HL-60 (cell line): Measurements from ENCODE around the gene PKDCC.

Source experiments
- DNase-seq, 2 experiments: peaks; one replicate each; pipeline ENCODE4 v3.0.0-alpha.2; 2010 to 2020; ENCODE audit warnings: low read depth in 1 of 2, low spot score in 1 of 2
- H3K27ac ChIP-seq: fragments of 250-450 bp; sonication (Bioruptor Pico); replicated peaks from 2 replicates; pipeline ENCODE4 v1.5.1; 2020; ENCODE audit warnings: mild to moderate bottlenecking, moderate library complexity
- H3K27me3 ChIP-seq: fragments of 250-450 bp; sonication (Bioruptor Pico); 2 replicates; pipeline ENCODE4 v1.5.1; 2021; ENCODE audit warnings: mild to moderate bottlenecking, moderate library complexity; ENCODE audit not compliant: insufficient read depth, poor library complexity, severe bottlenecking
- H3K4me3 ChIP-seq: replicated peaks from 2 replicates; pipeline ENCODE4 v1.5.1; 2011; ENCODE audit warnings: mild to moderate bottlenecking, control low read depth, low read length; ENCODE audit not compliant: insufficient read depth
- GABPA ChIP-seq: IDR thresholded peaks from 2 replicates; pipeline ENCODE4 v1.6.1; 2012; ENCODE audit warnings: low read depth
- POLR2AphosphoS5 ChIP-seq: IDR thresholded peaks from 2 replicates; pipeline ENCODE4 v1.6.1; 2012; ENCODE audit warnings: low read depth
- SPI1 ChIP-seq: IDR thresholded peaks from 2 replicates; pipeline ENCODE4 v1.6.1; 2012; ENCODE audit warnings: low read depth, mild to moderate bottlenecking, borderline replicate concordance
- TF ChIP-seq, protein P1 (sequence below): IDR thresholded peaks from one replicate; pipeline ENCODE4 v1.5.1; 2011; ENCODE audit warnings: low read length, control low read depth, inconsistent platforms; ENCODE audit not compliant: insufficient read depth
- TF ChIP-seq, protein P2 (sequence below): IDR thresholded peaks from 2 replicates; pipeline ENCODE4 v1.6.1; 2012; ENCODE audit warnings: low read depth; ENCODE audit not compliant: insufficient replicate concordance

The PKDCC gene

DNA sequence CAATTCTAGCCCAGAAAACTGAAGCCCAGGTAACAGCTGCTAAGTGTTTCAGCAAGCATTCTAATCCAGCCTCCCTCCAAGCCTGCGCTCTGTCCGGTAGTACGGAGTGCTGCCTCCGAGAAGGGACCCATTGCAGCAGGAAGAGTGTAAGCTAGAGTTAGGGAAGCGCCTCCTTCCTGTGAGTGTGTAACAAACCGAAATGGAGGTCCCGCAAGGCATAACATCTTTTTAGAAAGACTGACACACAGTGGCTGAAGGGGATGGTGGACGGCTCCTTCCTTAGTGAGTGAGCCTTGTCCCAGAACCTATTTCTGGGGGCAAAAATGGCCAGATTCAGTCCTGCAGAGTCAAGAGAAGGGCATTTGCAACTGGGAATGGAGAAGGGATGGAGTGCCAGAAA lies 12.2 kb downstream of the PKDCC start:
- Histone ChIP-seq H3K27ac (no peak overlapping the region), H3K4me3 (no peak overlapping the region), H3K27me3 (peaks cover 3% of the 10 kb centered on the region)
- no peak for TF ChIP-seq POLR2AphosphoS5
- TF ChIP-seq, protein P1, sequence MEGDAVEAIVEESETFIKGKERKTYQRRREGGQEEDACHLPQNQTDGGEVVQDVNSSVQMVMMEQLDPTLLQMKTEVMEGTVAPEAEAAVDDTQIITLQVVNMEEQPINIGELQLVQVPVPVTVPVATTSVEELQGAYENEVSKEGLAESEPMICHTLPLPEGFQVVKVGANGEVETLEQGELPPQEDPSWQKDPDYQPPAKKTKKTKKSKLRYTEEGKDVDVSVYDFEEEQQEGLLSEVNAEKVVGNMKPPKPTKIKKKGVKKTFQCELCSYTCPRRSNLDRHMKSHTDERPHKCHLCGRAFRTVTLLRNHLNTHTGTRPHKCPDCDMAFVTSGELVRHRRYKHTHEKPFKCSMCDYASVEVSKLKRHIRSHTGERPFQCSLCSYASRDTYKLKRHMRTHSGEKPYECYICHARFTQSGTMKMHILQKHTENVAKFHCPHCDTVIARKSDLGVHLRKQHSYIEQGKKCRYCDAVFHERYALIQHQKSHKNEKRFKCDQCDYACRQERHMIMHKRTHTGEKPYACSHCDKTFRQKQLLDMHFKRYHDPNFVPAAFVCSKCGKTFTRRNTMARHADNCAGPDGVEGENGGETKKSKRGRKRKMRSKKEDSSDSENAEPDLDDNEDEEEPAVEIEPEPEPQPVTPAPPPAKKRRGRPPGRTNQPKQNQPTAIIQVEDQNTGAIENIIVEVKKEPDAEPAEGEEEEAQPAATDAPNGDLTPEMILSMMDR, result no peak
- TF ChIP-seq, protein P2, sequence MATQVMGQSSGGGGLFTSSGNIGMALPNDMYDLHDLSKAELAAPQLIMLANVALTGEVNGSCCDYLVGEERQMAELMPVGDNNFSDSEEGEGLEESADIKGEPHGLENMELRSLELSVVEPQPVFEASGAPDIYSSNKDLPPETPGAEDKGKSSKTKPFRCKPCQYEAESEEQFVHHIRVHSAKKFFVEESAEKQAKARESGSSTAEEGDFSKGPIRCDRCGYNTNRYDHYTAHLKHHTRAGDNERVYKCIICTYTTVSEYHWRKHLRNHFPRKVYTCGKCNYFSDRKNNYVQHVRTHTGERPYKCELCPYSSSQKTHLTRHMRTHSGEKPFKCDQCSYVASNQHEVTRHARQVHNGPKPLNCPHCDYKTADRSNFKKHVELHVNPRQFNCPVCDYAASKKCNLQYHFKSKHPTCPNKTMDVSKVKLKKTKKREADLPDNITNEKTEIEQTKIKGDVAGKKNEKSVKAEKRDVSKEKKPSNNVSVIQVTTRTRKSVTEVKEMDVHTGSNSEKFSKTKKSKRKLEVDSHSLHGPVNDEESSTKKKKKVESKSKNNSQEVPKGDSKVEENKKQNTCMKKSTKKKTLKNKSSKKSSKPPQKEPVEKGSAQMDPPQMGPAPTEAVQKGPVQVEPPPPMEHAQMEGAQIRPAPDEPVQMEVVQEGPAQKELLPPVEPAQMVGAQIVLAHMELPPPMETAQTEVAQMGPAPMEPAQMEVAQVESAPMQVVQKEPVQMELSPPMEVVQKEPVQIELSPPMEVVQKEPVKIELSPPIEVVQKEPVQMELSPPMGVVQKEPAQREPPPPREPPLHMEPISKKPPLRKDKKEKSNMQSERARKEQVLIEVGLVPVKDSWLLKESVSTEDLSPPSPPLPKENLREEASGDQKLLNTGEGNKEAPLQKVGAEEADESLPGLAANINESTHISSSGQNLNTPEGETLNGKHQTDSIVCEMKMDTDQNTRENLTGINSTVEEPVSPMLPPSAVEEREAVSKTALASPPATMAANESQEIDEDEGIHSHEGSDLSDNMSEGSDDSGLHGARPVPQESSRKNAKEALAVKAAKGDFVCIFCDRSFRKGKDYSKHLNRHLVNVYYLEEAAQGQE, result no peak
- no peak for TF ChIP-seq GABPA
- no peak for TF ChIP-seq SPI1
- no peak for DNase-seq

DNA sequence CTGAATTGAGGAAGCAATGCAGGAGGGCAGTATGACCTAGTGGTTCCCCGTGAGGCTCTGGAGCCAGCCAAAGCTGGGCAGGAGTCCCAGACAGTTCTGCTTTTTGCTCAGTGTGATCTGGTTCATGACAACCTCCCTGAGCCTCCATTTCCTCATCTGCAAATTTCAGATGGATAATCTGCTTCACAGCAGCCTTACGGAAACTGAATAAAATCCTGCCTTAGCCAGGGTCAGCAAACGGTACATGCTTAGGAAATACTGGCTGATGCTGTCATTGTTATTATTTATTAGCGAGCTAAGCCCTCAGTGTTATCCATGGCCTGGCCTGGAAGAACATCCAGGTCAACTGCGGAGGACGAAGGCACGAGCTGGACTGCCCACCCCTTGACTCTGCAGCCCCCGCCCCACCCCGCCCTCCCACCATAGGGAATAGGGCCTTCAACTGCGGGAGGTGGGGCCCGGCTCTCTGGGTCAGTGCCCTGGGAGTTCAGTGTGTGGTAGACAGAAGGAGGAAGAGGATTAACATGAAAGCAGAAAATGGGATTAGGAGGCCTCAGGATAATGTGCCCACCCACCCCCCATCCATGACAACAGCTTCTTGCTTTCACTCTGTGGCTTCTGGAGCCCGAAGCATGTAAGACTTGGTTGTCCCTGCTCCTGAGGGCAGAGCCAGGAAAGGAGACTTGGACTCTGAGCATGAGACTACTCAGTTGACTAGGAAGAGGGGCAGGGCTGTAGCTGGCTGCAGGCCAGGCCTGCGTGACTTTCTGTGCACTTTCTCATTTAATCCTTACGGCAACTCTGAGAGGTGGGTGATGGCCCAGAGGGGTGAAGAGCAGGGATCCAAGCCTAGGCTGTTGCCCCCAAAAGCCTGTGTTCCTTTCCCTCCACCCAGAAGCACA lies 13.1 kb downstream of the PKDCC start:
- TF ChIP-seq SPI1, result peak; percentile 91
- TF ChIP-seq, protein P2, result no peak
- no peak for TF ChIP-seq POLR2AphosphoS5
- TF ChIP-seq, protein P1, result no peak
- TF ChIP-seq GABPA, result no peak
- DNase-seq, result peak in 1 of 2 experiments; percentile 57
- H3K27ac ChIP-seq, result no peak overlapping the region

DNA sequence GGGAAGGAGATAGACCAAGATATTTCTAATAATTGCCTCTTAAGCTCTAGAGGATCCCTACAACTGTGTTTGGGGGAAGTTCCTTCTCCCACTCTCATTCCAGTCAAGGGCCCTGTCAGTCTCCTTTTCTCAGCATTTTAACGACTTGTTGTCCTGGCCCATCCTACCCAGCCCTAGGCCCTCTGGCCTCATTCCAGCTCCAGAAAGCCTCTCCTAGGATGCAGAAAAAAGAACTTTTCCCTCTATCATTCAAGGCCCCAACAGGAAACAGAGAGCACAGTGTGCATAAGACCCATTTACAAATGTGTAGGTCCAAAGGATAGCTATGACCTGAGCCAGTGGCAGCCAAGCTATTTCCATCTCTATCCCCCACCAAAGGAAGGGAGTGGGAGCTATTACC lies 14.0 kb downstream of the PKDCC start:
- no peak for TF ChIP-seq SPI1
- no peak for TF ChIP-seq GABPA
- TF ChIP-seq, protein P2, result no peak
- TF ChIP-seq, protein P1, result no peak
- TF ChIP-seq POLR2AphosphoS5, result no peak
- DNase-seq, result no peak
- H3K27me3 ChIP-seq, result no peaks in the 10 kb centered on the region
- H3K4me3 ChIP-seq, result no peak overlapping the region
- no peak overlapping the region for H3K27ac ChIP-seq

More for the DNA sequence above, 13.1 kb downstream of the PKDCC start:
- no peak overlapping the region for H3K4me3 ChIP-seq
- H3K27me3 ChIP-seq, result peaks cover under 1% of the 10 kb centered on the region
